Glomerular visceral epithelial cell (primary cell): ENCODE measurements around the gene SURF2.

Source experiments
- DNase-seq: peaks from one replicate; pipeline ENCODE4 v3.0.0-alpha.2; 2016; ENCODE audit errors: extremely low spot score

SURF2 gene

GRCh38 chr9:133354766-133355165 is 1.6 kb upstream of the SURF2 start:
- no peak for DNase-seq

DNA sequence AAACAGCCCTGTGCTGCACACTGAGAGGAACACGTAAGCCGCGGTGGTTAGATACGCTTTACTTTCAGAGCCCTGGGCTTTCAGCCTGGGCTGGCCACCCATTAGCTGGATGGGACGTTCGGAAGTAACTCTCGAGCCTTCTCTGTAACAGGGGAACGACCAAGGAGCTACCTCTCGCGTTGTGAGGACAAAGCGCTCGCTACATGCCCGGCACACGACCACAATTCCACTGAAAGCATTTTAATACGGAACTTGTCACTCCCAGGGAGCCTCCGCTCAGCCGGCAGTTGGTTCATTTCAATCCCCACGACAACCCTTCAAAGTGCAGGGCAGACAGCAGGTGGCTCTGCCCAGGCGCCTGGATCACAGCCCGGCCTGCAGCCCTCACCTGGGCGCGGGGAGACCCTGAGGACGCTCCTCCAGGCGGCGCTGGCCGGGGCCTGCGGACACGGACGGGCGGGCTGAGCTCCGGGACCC is 431 bp upstream of the SURF2 start:
- no peak for DNase-seq

DNA sequence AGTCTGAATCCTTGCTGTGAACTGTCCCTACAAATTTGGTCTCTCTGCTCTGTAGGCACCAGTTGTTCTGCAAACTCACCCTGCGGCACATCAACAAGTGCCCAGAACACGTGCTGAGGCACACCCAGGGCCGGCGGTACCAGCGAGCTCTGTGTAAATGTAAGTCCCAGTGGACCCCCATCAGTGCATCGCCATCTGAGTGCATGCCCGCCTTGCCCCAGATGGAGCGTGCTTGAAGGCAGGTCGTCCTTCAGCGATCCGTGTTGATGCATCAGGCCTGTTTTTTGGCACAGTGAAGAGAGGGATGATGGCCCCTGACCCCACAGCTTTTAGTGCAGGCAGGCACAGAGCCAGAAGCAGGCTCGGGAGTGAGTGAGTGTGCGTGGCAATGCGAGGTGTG is 1.3 kb downstream of the SURF2 start:
- DNase-seq = no peak

DNA sequence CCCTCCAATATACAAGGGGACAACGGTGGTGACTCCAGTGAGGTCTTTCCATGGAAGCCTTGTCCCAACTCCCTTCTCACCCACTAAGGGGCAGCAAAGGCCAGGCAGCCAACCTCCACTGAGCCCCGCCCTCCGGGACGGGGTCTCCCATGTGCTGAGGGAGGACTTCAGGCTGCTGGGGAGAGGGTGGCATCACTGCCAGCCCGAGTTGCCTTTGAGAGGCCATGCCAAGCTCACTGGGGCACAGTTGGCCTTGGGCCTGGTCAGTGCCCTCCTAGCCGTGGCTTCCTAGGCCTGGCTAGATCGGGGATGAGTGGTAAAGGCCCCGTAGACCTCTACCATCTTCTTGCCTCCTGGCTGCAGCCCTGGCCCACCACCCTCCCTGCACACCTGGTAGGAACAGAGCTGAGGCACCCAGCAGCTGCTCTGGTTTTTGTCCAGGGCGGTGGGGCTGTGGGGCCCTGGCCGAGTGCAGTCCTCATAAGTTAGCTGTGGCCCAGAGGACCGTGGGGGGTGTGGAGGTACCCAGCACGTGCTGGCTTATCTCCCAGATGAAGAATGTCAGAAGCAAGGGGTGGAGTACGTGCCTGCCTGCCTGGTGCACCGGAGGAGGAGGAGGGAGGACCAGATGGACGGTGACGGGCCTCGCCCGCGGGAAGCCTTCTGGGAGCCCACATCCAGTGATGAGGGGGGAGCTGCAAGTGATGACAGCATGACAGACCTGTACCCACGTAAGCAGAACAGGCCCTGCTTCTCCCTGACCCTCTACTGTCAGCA is 3.2 kb downstream of the SURF2 start:
- DNase-seq = no peak

- no peak for DNase-seq
These were observed 4.3 kb downstream of the SURF2 start for GRCh38 chr9:133360400-133361393.

GRCh38 chr9:133361507-133362092 is 5.2 kb downstream of the SURF2 start:
- no peak for DNase-seq

DNA sequence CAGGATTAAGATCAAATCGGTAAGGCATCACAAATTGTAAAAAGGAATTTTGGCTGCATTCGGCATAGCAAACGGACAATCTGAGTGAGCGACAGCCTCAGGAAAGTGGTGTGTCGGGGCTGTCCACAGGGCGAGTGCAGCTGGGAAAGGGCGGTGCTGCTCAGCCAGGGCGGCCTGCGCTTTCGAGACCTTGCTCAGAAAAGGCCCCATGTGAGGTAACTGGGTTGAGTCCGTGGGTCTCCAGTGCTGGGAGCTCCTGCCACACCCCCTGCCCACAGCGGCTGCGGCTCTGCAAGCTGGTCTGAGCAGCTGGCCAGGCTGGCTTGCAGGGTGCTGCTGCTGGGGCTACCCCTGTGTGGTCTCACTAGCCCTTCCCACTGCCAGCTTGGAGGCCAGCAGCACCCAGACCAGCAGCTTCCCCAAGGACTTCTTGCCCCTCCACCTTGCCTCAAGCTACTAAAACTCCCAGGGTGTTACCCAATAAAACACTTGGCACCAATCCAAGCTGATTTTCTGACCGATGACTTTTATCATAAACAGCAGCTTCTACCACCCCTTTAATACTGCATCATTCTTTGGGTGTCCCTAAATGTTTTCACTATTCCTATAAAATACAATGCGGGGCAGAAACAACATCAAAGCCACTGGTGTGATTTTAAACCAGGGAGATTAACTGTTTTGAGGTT is 6.2 kb downstream of the SURF2 start:
- DNase-seq = no peak

DNA sequence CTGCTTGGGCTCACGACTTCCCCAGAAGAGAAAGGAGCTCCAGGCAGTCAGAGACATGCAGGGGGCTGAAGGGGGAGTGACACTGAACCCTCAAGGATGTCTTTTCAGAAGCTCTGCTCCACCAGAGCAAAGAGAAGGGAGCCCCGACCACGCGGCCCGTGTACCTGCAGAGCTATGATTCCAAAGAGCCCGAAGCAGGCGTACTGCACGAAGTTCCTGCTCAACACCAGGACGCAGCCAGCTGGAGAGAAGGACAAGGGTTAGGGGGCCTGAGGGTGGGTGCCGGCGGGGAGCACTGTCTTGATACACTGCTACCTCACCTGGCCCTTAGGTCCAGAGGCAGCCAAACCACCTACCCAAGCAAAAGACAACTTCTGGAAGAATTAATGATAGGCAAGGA is 10.1 kb downstream of the SURF2 start:
- no peak for DNase-seq

DNA sequence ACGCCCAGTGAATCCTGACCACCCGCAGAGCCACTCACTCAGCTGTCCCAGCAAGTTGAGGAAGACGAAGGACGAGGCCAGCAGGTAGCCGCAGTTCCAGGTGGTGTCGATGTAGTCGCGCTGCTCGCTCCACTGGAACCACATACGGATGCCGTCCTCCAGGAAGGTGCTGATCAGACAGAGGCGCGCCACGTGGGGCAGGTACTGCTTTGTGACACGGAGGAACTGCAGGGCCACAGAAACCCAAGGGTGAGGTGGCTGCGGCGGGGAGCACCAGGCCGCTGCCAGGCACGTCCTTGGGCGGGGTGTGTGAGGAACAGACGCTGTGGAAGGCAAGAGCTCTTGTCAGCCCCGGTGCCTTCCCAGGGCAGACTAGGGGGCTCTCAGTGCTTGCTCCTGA is 10.9 kb downstream of the SURF2 start:
- DNase-seq = no peak

DNA sequence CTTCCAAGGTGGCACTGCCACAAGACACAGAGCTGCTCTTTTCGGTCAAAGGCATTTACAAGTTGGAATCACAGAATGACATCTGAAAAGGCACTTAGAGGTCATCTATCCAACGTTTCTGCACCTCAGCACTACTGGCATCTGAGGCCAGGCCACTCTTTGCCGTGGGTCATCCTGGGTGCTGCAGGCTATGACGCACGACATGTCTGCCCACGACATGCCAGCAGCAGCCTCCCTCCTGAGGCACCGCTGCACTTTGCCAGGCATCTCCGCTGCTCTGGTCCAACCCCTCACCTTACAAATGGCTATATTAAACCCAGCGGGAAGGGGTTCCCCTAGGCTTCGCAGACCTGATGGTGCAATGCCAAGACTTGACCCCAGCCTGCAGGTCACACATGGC is 11.4 kb downstream of the SURF2 start:
- DNase-seq = no peak

DNA sequence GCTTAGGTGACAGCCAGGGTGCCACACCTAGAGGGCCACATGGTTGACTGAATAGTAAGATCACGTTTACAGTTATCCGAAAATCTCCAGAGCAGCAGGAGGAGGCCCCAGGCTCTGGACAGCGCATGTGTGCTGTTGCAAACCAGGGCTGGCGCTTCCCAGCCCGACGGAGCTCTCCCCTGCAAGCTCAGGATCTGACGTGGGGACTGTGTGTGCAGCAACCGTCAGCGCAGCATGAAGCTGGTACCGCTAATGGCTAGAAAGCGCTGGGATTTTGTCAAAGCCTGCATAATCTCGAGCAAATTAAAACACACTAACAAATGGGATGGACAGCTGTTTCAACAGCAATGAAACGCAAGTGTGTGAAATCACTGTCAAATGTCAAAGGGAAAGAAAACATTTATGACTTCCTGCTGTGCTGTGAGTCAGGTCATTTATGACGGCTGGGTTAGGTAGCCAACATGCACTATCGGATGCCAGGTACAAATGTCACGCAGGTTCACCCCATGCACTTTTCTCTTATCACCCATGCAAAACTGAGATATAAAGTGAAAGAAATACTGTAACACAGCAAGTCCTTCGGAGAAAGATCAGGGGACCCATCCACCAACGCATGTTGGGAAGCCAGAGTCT is 12.0 kb downstream of the SURF2 start:
- DNase-seq = no peak

DNA sequence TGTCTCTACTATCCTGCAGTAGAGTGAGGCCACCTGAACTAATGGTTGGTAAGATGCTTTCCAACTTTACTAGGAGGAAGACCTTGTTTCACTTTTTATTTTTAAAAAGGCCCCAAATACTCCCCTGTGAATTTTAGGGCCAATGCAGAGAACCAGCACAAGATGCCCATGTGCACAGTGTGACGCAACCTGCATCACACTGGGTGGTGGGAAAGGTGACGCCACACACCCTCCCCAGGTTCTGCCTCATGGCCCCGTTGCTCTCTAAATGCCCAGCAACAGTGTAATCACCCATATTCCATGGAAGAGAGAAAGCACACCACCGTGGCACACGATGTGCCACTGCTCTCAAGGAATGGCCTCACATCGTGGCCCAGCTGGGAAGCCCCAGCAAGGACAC is 13.1 kb downstream of the SURF2 start:
- no peak for DNase-seq

- no peak for DNase-seq
These were observed 13.6 kb downstream of the SURF2 start for GRCh38 chr9:133369933-133370332.

GRCh38 chr9:133370685-133371084 is 14.3 kb downstream of the SURF2 start:
- no peak for DNase-seq

DNA sequence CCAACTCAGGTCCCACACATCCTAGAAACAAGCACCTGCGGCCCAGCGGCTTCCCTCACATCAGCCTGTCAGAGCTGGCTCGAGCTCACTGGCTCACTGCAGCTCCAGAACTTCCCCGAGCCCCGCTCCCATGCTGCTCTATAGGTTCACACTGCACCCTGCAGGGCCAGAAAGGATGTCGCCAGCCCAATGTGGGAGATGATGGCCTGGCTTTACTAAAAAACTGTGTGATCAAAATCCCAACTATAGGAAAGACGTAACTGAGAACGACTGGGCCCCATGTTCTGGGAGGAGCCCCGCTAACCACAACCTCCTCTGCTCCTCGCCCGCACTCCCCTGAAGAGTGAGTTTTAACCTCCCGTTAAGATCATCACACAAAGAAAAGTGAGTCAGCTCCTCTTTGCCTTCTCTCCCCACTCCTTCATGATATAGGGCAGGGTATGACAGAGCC is 14.9 kb downstream of the SURF2 start:
- DNase-seq = no peak

DNA sequence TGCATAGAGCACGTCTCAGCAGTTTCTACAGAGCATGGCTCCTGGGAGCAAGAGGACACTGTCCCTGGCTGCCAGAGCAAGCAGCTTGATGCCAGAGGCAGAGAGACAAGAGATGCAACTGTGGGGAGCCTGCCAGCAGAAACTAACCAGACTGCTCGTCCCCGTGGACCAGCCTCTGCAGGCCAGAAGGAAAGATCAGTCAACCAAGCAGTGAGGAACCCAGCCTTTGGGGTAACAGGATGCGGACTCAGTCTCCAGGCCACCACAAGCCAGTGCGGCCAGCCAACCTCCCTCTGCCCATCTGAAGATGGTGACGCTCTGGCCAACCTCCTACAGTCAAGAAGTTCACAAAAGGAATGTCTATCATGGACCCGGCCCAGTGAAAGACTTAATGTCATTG is 15.8 kb downstream of the SURF2 start:
- DNase-seq = no peak

- DNase-seq = peak; percentile 35
These were observed 18.3 kb downstream of the SURF2 start for GRCh38 chr9:133374612-133375115.

DNA sequence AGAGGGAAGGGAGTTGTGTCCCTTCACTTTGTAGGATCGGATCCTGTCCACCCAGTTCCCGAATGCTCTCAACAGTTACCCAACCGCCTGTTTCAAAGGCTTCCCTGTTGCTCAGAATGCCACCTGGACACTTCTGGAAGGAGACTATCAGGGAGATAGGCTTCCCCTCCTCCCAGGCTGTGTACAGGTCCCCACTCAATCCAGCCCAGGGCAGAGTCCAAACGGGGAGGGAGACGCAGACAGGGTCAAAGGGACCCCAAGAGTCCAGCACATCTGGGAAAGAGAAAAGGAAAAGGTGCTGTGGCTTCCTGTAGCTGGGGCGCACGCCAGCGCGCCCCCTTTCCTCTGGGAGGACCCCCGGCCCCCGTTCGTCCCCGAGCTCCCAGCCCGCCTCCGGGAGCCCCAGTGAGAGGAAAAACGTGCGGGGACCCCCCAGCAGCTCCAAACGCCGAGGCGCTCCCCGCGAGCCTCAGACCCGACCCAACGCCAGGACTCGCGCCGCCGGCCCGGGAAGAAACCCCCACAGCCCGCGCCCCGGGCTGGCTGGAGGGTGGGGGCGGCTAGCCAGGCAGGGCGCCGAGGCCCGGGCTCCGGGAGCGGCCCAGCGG is 18.9 kb downstream of the SURF2 start:
- peak; percentile 50 for DNase-seq

- peak; percentile 98 for DNase-seq
These were observed 19.6 kb downstream of the SURF2 start, which contains the start of the genes STKLD1 and SURF4 for GRCh38 chr9:133375724-133376654. Gene STKLD1 (plus strand): TSS chr9:133376366. CDS start chr9:133376474, 108 bp downstream. Gene SURF4 (minus strand): TSS chr9:133376060. CDS start chr9:133375969, 91 bp downstream.
